Measurements from ENCODE around the gene SDF4.

Gene SDF4

GRCh38 chr1:1168451-1169411, 63.1 kb downstream of the SDF4 start:
- no peak overlapping the region for H3K4me3 ChIP-seq (ENCODE audit: low read length)
- no peak for TF ChIP-seq CTCF (conservative IDR thresholded peaks at IDR 0.05; ENCODE audit: low read length)
- no peak for DNase-seq (ENCODE audit: low read depth)

DNA sequence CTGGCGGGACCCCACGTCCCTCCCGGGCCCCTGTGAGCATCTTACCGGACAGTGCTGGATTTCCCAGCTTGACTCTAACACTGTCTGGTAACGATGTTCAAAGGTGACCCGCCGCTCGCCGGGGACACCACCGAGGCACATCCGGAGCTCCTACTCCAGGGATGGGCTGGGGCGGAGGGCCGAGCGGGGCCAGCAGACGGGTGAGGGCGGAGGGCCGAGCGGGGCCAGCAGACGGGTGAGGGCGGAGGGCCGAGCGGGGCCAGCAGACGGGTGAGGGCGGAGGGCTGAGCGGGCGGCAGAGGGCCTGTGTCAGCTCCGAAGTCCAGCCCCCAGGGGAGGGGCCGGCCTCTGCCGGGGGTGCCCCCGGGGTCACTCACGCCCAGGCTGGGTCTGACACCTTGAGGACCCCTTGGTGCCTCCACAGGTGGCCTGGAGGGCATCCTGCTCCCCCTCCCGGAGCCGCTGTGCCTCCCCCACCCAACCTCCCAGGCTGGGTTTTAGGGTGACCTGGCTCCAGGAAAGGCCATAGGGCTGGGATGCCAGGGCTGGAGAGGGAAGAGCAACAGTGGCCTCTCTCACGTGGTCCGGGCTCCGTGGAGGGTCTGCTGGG, 63.9 kb downstream of the SDF4 start:
- no peak for DNase-seq (ENCODE audit: low read depth)
- no peak overlapping the region for H3K4me3 ChIP-seq (ENCODE audit: low read length)
- TF ChIP-seq CTCF (conservative IDR thresholded peaks at IDR 0.05; ENCODE audit: low read length) = no peak

- no peak overlapping the region for H3K4me3 ChIP-seq (ENCODE audit: low read length)
- no peak for TF ChIP-seq CTCF (conservative IDR thresholded peaks at IDR 0.05; ENCODE audit: low read length)
- no peak for DNase-seq (ENCODE audit: low read depth)
Measured at GRCh38 chr1:1167398-1167821, 64.4 kb downstream of the SDF4 start.

Measured in AG10803 (cell line).